Fibroblast of peridontal ligament (primary cell): ENCODE measurements around the gene NR6A1.
"Not testable (repeated sequence)": the region's sequence is repeated elsewhere in the genome, so short reads cannot be mapped to it uniquely, and the experiment has no call there.

Source experiments
- DNase-seq: peaks from one replicate; pipeline ENCODE4 v3.0.0-alpha.2; 2010; ENCODE audit errors: extremely low read depth

Gene NR6A1

GRCh38 chr9:124759327-124759726 lies 11.8 kb downstream of the NR6A1 start:
- DNase-seq: no peak

- DNase-seq: no peak
Measured at GRCh38 chr9:124758691-124759090, 12.4 kb downstream of the NR6A1 start.

GRCh38 chr9:124758061-124758460 lies 13.1 kb downstream of the NR6A1 start:
- DNase-seq: no peak

- no peak for DNase-seq
Measured at GRCh38 chr9:124757616-124758015, 13.5 kb downstream of the NR6A1 start.

- no peak for DNase-seq
Measured at GRCh38 chr9:124756011-124756410, 15.1 kb downstream of the NR6A1 start.

GRCh38 chr9:124755061-124755460 lies 16.1 kb downstream of the NR6A1 start:
- no peak for DNase-seq

- DNase-seq: peak; percentile 59
Measured at GRCh38 chr9:124754289-124754688, 16.8 kb downstream of the NR6A1 start.

GRCh38 chr9:124752967-124753366 lies 18.1 kb downstream of the NR6A1 start:
- DNase-seq: peak; percentile 78

- peak; percentile 76 for DNase-seq
Measured at GRCh38 chr9:124749781-124750180, 21.3 kb downstream of the NR6A1 start.

GRCh38 chr9:124749284-124749683 lies 21.8 kb downstream of the NR6A1 start:
- no peak for DNase-seq

- no peak for DNase-seq
Measured at GRCh38 chr9:124747065-124747464, 24.0 kb downstream of the NR6A1 start.

GRCh38 chr9:124743686-124744348 lies 27.3 kb downstream of the NR6A1 start:
- DNase-seq: peak; percentile 30

- no peak for DNase-seq
Measured at GRCh38 chr9:124742940-124743339, 28.2 kb downstream of the NR6A1 start.

GRCh38 chr9:124741662-124742061 lies 29.4 kb downstream of the NR6A1 start:
- no peak for DNase-seq

- DNase-seq: no peak
Measured at GRCh38 chr9:124741149-124741548, 30.0 kb downstream of the NR6A1 start.

GRCh38 chr9:124739360-124739759 lies 31.8 kb downstream of the NR6A1 start:
- no peak for DNase-seq

- not testable (repeated sequence) for DNase-seq
Measured at GRCh38 chr9:124738075-124738474, 33.0 kb downstream of the NR6A1 start.

- peak; percentile 73 for DNase-seq
Measured at GRCh38 chr9:124735121-124735520, 36.0 kb downstream of the NR6A1 start.

GRCh38 chr9:124734741-124735083 lies 36.4 kb downstream of the NR6A1 start:
- DNase-seq: not testable (repeated sequence)

GRCh38 chr9:124733964-124734740 lies 37.0 kb downstream of the NR6A1 start:
- DNase-seq: no peak

GRCh38 chr9:124730772-124731171 lies 40.3 kb downstream of the NR6A1 start:
- DNase-seq: no peak

GRCh38 chr9:124726886-124727285 lies 44.2 kb downstream of the NR6A1 start:
- DNase-seq: no peak

GRCh38 chr9:124725068-124725452 lies 46.1 kb downstream of the NR6A1 start:
- no peak for DNase-seq
